NCI-H510A treated with DMSO at 0.1 percent for 48 hours (cell line): Measurements from ENCODE around the gene EPAS1.

ENCODE experiments used
- DNase-seq: peaks from one replicate; lab custom pipeline; 2025; lab: John Stamatoyannopoulos, UW

The EPAS1 gene

GRCh38 chr2:46296840-46297545, at the start of gene EPAS1:
Gene EPAS1 (plus strand): TSS chr2:46297407. CDS start chr2:46297912, 505 bp downstream.
- peak; percentile 63 for DNase-seq

GRCh38 chr2:46248171-46248570, 49.0 kb upstream of the EPAS1 start:
- DNase-seq: no peak

GRCh38 chr2:46249654-46250053, 47.6 kb upstream of the EPAS1 start:
- DNase-seq: no peak

- no peak for DNase-seq
These were observed 44.1 kb upstream of the EPAS1 start for GRCh38 chr2:46252891-46253659.

GRCh38 chr2:46254474-46254873, 42.7 kb upstream of the EPAS1 start:
- DNase-seq: no peak

- DNase-seq: peak; percentile 34
These were observed 40.6 kb upstream of the EPAS1 start for GRCh38 chr2:46256563-46257142.

- DNase-seq: peak; percentile 95
These were observed 39.7 kb upstream of the EPAS1 start for GRCh38 chr2:46257476-46257875.

- DNase-seq: no peak
These were observed 39.2 kb upstream of the EPAS1 start for GRCh38 chr2:46257980-46258379.

GRCh38 chr2:46258937-46259776, 38.0 kb upstream of the EPAS1 start:
- DNase-seq: no peak

GRCh38 chr2:46259777-46260168, 37.4 kb upstream of the EPAS1 start:
- no peak for DNase-seq

- DNase-seq: no peak
These were observed 36.9 kb upstream of the EPAS1 start for GRCh38 chr2:46260305-46260704.

GRCh38 chr2:46262248-46262938, 34.8 kb upstream of the EPAS1 start:
- DNase-seq: no peak

- DNase-seq: no peak
These were observed 33.9 kb upstream of the EPAS1 start for GRCh38 chr2:46263347-46263746.

- DNase-seq: no peak
These were observed 32.8 kb upstream of the EPAS1 start for GRCh38 chr2:46264447-46264846.

- no peak for DNase-seq
These were observed 31.1 kb upstream of the EPAS1 start for GRCh38 chr2:46266134-46266533.

GRCh38 chr2:46267616-46268015, 29.6 kb upstream of the EPAS1 start:
- DNase-seq: no peak

GRCh38 chr2:46268196-46268595, 29.0 kb upstream of the EPAS1 start:
- DNase-seq: no peak

GRCh38 chr2:46269001-46269400, 28.2 kb upstream of the EPAS1 start:
- DNase-seq: no peak

- no peak for DNase-seq
These were observed 27.5 kb upstream of the EPAS1 start for GRCh38 chr2:46269544-46270273.

- DNase-seq: no peak
These were observed 26.8 kb upstream of the EPAS1 start for GRCh38 chr2:46270384-46270783.
